ENCODE results near the gene LRCH1.

- TF ChIP-seq CTCF (IDR thresholded peaks at IDR 0.05) = no peak
- no peak for TF ChIP-seq POLR2A (IDR thresholded peaks at IDR 0.05)
Measured at GRCh38 chr13:46747031-46747820, 194.3 kb downstream of the LRCH1 start.
